A549 (cell line): ENCODE measurements around the gene CFAP97D2. TPM values are rescaled to one million over a fixed set of nuclear protein-coding genes. Genes with fewer than 3 reads are reported as not detected.

Experiments
- ATAC-seq, 2 experiments: fragments of 200-7000 bp in 1 of 2; fragments of >200 bp in 1 of 2; cut with Nextera tagmentation in 1 of 2; cut with Tn5 transposase in 1 of 2; 3 replicates each; pipeline versions ENCODE4 v1.8.0 to v1.9.1; 2018 to 2020; ENCODE audit warnings: mild to moderate bottlenecking in 1 of 2, moderate library complexity in 1 of 2
- CTCF ChIA-PET: fragments of 300-600 bp; sonication (Branson Sonifier 250); formaldehyde crosslinking; extraction: SDS; loops from one replicate; lab custom pipeline; 2021; ENCODE audit warnings: antibody characterized with exemption, inconsistent platforms; lab: Yijun Ruan, JAX
- POLR2A ChIA-PET: fragments of 350-600 bp; formaldehyde crosslinking; extraction: SDS; loops from one replicate; lab custom pipeline; 2021; ENCODE audit warnings: antibody characterized with exemption, inconsistent platforms; lab: Yijun Ruan, JAX
- DNase-seq, 2 experiments: peaks; one replicate each; pipeline versions ENCODE4 v3.0.0 to v3.0.0-alpha.2; 2011 to 2016; ENCODE audit warnings: low read depth in 1 of 2, low spot score in 1 of 2
- FAIRE-seq: peaks from 2 replicates; lab custom pipeline; 2011; peaks lifted over from hg19 to GRCh38; lab: Jason Lieb, UNC
- H3K27ac ChIP-seq, 2 experiments: fragments of >200 bp; sonication (Bioruptor Twin); formaldehyde crosslinking; 3 replicates each; pipeline ENCODE4 v1.5.1; 2016 to 2017
- H3K4me1 ChIP-seq: fragments of >200 bp; sonication (Bioruptor Twin); formaldehyde crosslinking; 3 replicates; pipeline ENCODE4 v1.6.1; 2016
- H3K4me2 ChIP-seq: fragments of >200 bp; sonication (Bioruptor Twin); formaldehyde crosslinking; 3 replicates; pipeline ENCODE4 v1.6.1; 2016
- H3K4me3 ChIP-seq: fragments of >200 bp; sonication (Bioruptor Twin); formaldehyde crosslinking; 3 replicates; pipeline ENCODE4 v1.5.1; 2016
- H3K9me3 ChIP-seq: fragments of >200 bp; sonication (Bioruptor Twin); formaldehyde crosslinking; 3 replicates; pipeline ENCODE4 v1.6.1; 2016
- BCL3 ChIP-seq: fragments of >200 bp; sonication (Bioruptor Twin); formaldehyde crosslinking; IDR thresholded peaks from 3 replicates; pipeline ENCODE4 v1.6.1; 2016
- BHLHE40 ChIP-seq: IDR thresholded peaks from 2 replicates; pipeline ENCODE4 v1.6.1; 2012; ENCODE audit warnings: low read depth, low read length, inconsistent platforms
- CBX2 ChIP-seq: fragments of 200-600 bp; sonication (generic); IDR thresholded peaks from 2 replicates; pipeline ENCODE4 v1.6.1; 2016; ENCODE audit warnings: low read depth, mild to moderate bottlenecking, borderline replicate concordance
- CBX8 ChIP-seq: fragments of 200-600 bp; sonication (generic); IDR thresholded peaks from 2 replicates; pipeline ENCODE4 v1.6.1; 2016
- CHD4 ChIP-seq: fragments of 200-600 bp; sonication (generic); IDR thresholded peaks from 2 replicates; pipeline ENCODE4 v1.6.1; 2016; ENCODE audit warnings: antibody characterized with exemption, mild to moderate bottlenecking, borderline replicate concordance
- EHF ChIP-seq: fragments of 250-450 bp; sonication (Bioruptor Pico); IDR thresholded peaks from 2 replicates; pipeline ENCODE4 v1.5.0; 2020; ENCODE audit warnings: mild to moderate bottlenecking
- ESRRA ChIP-seq: fragments of 150-350 bp; IDR thresholded peaks from 2 replicates; pipeline ENCODE4 v1.6.1; 2014; ENCODE audit warnings: mild to moderate bottlenecking, low read length, borderline replicate concordance
- FOSL2 ChIP-seq, 2 experiments: fragments of 450-650 bp in 1 of 2; fragments of >200 bp in 1 of 2; sonication (Bioruptor Twin) in 1 of 2; formaldehyde crosslinking; IDR thresholded peaks; 2 replicates each; pipeline versions ENCODE4 v1.5.0 to v1.6.1; 2016 to 2020; ENCODE audit warnings: mild to moderate bottlenecking in 1 of 2, moderate library complexity in 1 of 2
- GATA3 ChIP-seq: IDR thresholded peaks from 2 replicates; pipeline ENCODE4 v1.6.1; 2012; ENCODE audit warnings: borderline replicate concordance
- HOXB13 ChIP-seq: fragments of 250-450 bp; sonication (Bioruptor Pico); IDR thresholded peaks from 2 replicates; pipeline ENCODE4 v1.5.0; 2020; ENCODE audit warnings: low read depth, mild to moderate bottlenecking, moderate library complexity
- KDM5A ChIP-seq: fragments of 200-600 bp; sonication (generic); IDR thresholded peaks from 2 replicates; pipeline ENCODE4 v1.6.1; 2016; ENCODE audit warnings: antibody characterized with exemption, mild to moderate bottlenecking
- MAX ChIP-seq: IDR thresholded peaks from 2 replicates; pipeline ENCODE4 v1.6.1; 2012
- MAZ ChIP-seq: fragments of 150-350 bp; IDR thresholded peaks from 2 replicates; pipeline ENCODE4 v1.6.1; 2014; ENCODE audit warnings: antibody characterized with exemption, low read depth, low read length, borderline replicate concordance
- NPAS2 ChIP-seq: fragments of 250-450 bp; sonication (Bioruptor Pico); IDR thresholded peaks from 2 replicates; pipeline ENCODE4 v1.8.0; 2022; ENCODE audit warnings: mild to moderate bottlenecking, moderate library complexity, borderline replicate concordance
- POLR2A ChIP-seq: IDR thresholded peaks from 2 replicates; pipeline ENCODE4 v1.6.1; 2012; ENCODE audit warnings: mild to moderate bottlenecking, low read length
- POLR2AphosphoS2 ChIP-seq: conservative IDR thresholded peaks from 2 replicates; pipeline ENCODE4 v1.6.1; 2012; ENCODE audit warnings: low read length, improper control_type of control experiment, inconsistent platforms
- REST ChIP-seq: fragments of 200-600 bp; sonication (generic); IDR thresholded peaks from 2 replicates; pipeline ENCODE4 v1.6.1; 2016; ENCODE audit warnings: antibody characterized with exemption, mild to moderate bottlenecking, moderate library complexity
- RFX5 ChIP-seq: fragments of 450-650 bp; IDR thresholded peaks from 2 replicates; pipeline ENCODE4 v1.7.1; 2014; ENCODE audit warnings: antibody characterized with exemption, mild to moderate bottlenecking, moderate library complexity
- RNF2 ChIP-seq: fragments of 200-600 bp; sonication (generic); IDR thresholded peaks from 2 replicates; pipeline ENCODE4 v1.6.1; 2016; ENCODE audit warnings: low read depth, mild to moderate bottlenecking, antibody characterized with exemption, moderate library complexity, borderline replicate concordance
- TFCP2L1 ChIP-seq: fragments of 250-450 bp; sonication (Bioruptor Pico); IDR thresholded peaks from 2 replicates; pipeline ENCODE4 v1.5.0; 2021; ENCODE audit warnings: mild to moderate bottlenecking
- TP53 ChIP-seq: fragments of 250-450 bp; sonication (Bioruptor Pico); IDR thresholded peaks from 2 replicates; pipeline ENCODE4 v1.5.0; 2021; ENCODE audit warnings: mild to moderate bottlenecking, moderate library complexity
- WGBS: methylation state at CpG from one replicate; pipeline ENCODE4 v1.1.6; 2017; ENCODE audit errors: missing lambda C conversion rate; 5-methylcytosine and 5-hydroxymethylcytosine counted together
- polyA plus RNA-seq, 4 experiments: library from polyadenylated mRNA; depleted of rRNA in 3 of 4; stranded (reverse); fragments of >200 nt; fragmentation: RNase III in 1 of 4; extraction: RNeasy Plus Mini Kit Qiagen cat#74134 plus additional on column Dnase treatment in 1 of 4; gene quantifications; 2 replicates in 3 of 4; 3 replicates in 1 of 4; pipeline ENCODE4 v1.2.3, GENCODE V29; 2011 to 2017

CFAP97D2 gene
- polyA plus RNA-seq, 2 of the 4 experiments (the other 2 are of a cell fraction) = not detected

- Histone ChIP-seq H3K4me3 (peak overlapping the region; percentile 94), H3K9me3 (no peaks in the 10 kb centered on the region), H3K4me1 (0 out of 3 replicates have a peak, but pooled peaks cover 6% of the 10 kb centered on the region), H3K27ac (peak overlapping the region in 1 of 2 experiments; percentile 88; a peak in 4 of 6 replicates), H3K4me2 (peak overlapping the region; percentile 90)
- no peak for FAIRE-seq
- peak; percentile 18 to 23 for DNase-seq
- 54% methylated on average over 28 of the region's 30 CpGs for WGBS
- ATAC-seq = peak; percentile 14 to 32; a peak in 3 of 6 replicates
- TF ChIP-seq HOXB13 (CRISPR knock-in tag) = no peak
- no peak for TF ChIP-seq RFX5
- no peak for TF ChIP-seq BCL3
- no peak for TF ChIP-seq NPAS2 (CRISPR knock-in tag)
- no peak for TF ChIP-seq TFCP2L1
- no peak for TF ChIP-seq CBX2
- no peak for TF ChIP-seq FOSL2 (IDR thresholded peaks at IDR 0.05)
- TF ChIP-seq FOSL2 (CRISPR knock-in tag; IDR thresholded peaks at IDR 0.05) = no peak
- no peak for TF ChIP-seq CBX8
- no peak for TF ChIP-seq POLR2A
- TF ChIP-seq RNF2 = no peak
- no peak for TF ChIP-seq KDM5A
- no peak for TF ChIP-seq EHF (CRISPR knock-in tag)
- no peak for TF ChIP-seq BHLHE40
- no peak for TF ChIP-seq GATA3
- no peak for TF ChIP-seq ESRRA
- TF ChIP-seq REST = no peak
- TF ChIP-seq MAZ = no peak
- TF ChIP-seq TP53 (CRISPR knock-in tag) = no peak
- TF ChIP-seq CHD4 = no peak
- ChIA-PET POLR2A (interaction anchor here (1.1 kb wide), 1 partner anchor 66 kb away, joined by 5 read pairs; no protein-coding TSS in a partner anchor), CTCF (interaction anchor here (1.1 kb wide), 1 partner anchor 13 kb away, joined by 4 read pairs; no protein-coding TSS in a partner anchor)
Measured at GRCh38 chr13:114130837-114131582, 48.0 kb upstream of the CFAP97D2 start.

- FAIRE-seq (no peak), ATAC-seq (peak; percentile 41 to 51; a peak in 5 of 6 replicates), DNase-seq (peak; percentile 12 to 15)
- Histone ChIP-seq H3K27ac (peak overlapping the region; percentile 74 to 88), H3K9me3 (no peaks in the 10 kb centered on the region), H3K4me2 (peak overlapping the region; percentile 90), H3K4me1 (0 out of 3 replicates have a peak, but pooled peaks cover 6% of the 10 kb centered on the region), H3K4me3 (peak overlapping the region; percentile 94)
- ChIA-PET CTCF (interaction anchor here (1.1 kb wide), 1 partner anchor 13 kb away, joined by 4 read pairs; no protein-coding TSS in a partner anchor), POLR2A (interaction anchor here (1.1 to 1.4 kb wide), 2 partner anchors 13 to 67 kb away, joined by 3 to 5 read pairs; no protein-coding TSS in a partner anchor)
- peak; percentile 27; the same call in 1 of the 2 replicates for TF ChIP-seq MAX
- TF ChIP-seq POLR2AphosphoS2 = no peak
- 19% methylated on average over 5 of the region's 95 CpGs for WGBS
Measured at GRCh38 chr13:114131583-114132418, 47.3 kb upstream of the CFAP97D2 start.
